PFSK-1 (cell line): ENCODE measurements around the gene CLEC1A.

ENCODE experiments used
- POLR2AphosphoS5 ChIP-seq: IDR thresholded peaks from 2 replicates; pipeline ENCODE4 v1.6.1; 2012; ENCODE audit warnings: low read depth, mild to moderate bottlenecking, control low read depth, low read length, moderate library complexity
- REST ChIP-seq, 2 experiments: IDR thresholded peaks; 2 replicates each; pipeline versions ENCODE4 v1.6.1 to v1.8.0; 2011 to 2012; ENCODE audit warnings: low read depth in 2 of 2, low read length in 2 of 2, control low read depth in 1 of 2, inconsistent platforms in 1 of 2, mild to moderate bottlenecking in 1 of 2, moderate library complexity in 1 of 2; ENCODE audit not compliant: insufficient read depth in 1 of 2
- TAF1 ChIP-seq: IDR thresholded peaks from 2 replicates; pipeline ENCODE4 v1.6.1; 2012; ENCODE audit warnings: low read length, control low read depth, borderline replicate concordance; ENCODE audit not compliant: insufficient read depth

- no peak for TF ChIP-seq POLR2AphosphoS5
- TF ChIP-seq TAF1, result no peak
- no peak for TF ChIP-seq REST (IDR thresholded peaks at IDR 0.05; ENCODE audit: insufficient read depth in 1 of 2, low read depth in 2 of 2, low read length in 2 of 2)
Measured at GRCh38 chr12:10132850-10133370, 34.1 kb upstream of the CLEC1A start.
